Activated T-cell treated with anti-CD3 and anti-CD28 coated beads for 1 hour (primary cell): Measurements from ENCODE around the gene CCM2L.

Experiments
- DNase-seq: peaks from one replicate; pipeline ENCODE4 v3.0.0-alpha.2; 2020; ENCODE audit warnings: low read depth

Gene CCM2L

DNA sequence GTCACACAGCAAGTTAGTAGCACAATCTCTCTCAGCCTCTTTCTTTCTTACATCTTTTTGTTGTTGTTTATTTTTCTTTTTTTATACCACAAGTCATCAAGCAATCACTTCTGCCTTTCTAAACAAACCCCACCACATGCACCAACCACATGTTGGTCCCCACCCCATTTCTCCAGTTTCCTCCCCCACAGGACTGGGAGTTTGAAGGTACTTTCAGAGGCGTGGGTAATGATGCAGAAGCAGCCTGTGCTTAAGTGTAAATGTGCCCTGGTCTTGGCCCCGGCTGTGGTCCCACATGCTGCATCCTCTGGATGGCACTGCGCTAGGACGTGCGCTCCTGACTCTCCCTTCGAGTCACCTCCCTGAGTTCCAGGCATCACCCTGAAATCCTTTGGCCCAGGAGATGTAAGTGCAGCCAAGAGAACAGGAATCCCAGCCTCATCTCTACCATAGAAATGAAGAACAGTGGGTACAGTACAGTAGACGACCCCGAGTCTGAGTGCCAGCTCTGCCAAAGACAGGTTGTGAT lies 47.5 kb downstream of the CCM2L start:
- DNase-seq: no peak

DNA sequence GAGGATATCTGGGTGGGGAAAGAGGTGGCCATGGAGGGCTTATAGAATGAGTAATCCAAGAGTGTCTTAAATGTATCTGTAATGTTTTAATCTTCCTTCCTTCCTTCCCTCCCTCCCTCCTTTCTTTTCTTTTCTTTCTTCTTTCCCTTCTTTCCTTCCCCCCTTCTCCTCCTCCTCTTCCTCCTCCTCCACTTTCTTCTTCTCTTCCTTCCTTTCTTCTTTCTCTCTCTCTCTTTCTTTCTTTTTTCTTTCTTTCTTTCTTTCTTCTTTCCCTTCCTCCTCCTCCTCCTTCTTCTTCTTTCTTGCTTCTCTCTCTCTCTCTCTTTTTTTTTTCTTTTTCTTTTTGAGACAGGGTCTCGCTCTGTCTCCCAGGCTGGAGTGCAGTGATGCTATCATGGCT lies 49.0 kb downstream of the CCM2L start:
- no peak for DNase-seq

DNA sequence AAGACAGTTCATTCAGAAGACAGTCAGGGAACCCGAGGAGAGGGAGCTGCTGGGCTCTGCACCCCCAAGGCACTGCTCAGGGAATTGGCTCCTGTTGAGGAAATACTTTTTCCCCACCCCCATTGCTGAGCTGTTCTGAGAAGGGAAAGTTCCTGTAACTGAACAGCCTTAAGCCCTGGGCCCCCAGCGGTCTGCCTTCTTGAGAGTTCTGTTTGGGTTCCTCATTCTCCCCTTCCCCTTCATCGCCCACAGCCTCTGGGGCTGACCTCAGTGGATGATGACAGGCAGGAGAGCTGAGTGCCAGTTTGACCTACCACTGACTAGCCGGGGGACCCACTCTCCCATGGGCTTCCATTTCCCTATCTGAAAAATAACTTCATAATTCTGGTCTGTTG lies 52.5 kb downstream of the CCM2L start:
- DNase-seq: no peak

DNA sequence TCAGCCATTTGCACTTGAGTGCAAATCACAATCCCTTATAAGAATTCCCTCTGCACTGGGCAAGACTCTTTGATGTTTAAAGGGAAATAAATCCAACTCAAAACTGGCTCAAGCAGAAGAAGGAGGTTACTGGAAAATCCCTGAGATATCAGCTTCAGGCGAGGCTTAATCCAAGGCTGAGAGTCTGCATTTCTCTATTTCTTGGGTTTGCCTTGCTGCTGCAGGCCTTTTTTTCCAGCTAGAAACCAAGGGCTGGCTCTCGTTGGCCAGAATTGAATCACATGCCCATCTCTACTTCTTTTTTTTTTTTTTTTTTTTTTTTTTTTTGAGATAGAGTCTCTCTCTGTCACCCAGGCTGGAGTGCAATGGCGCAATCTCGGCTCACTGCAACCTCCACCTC lies 53.5 kb downstream of the CCM2L start:
- no peak for DNase-seq

DNA sequence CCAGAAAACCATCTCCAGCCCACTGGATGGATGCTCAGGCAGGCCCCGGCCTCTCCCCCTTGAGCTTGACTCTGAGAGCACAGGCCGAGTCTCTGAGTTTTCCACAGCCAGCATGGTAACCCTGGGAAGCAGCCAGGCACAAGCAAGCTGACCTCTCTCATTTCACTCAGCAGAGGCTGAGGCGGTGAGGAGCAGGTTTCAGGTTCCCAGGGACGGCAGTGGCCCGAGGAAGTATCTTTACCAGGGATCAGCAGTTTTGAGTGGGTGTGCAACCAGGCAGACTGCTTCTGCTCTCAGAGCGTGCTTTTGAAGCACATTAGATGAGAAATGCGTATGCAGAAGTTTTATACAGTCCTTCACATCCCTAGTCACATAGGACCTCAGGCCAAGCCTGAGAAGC lies 54.4 kb downstream of the CCM2L start:
- DNase-seq: no peak

DNA sequence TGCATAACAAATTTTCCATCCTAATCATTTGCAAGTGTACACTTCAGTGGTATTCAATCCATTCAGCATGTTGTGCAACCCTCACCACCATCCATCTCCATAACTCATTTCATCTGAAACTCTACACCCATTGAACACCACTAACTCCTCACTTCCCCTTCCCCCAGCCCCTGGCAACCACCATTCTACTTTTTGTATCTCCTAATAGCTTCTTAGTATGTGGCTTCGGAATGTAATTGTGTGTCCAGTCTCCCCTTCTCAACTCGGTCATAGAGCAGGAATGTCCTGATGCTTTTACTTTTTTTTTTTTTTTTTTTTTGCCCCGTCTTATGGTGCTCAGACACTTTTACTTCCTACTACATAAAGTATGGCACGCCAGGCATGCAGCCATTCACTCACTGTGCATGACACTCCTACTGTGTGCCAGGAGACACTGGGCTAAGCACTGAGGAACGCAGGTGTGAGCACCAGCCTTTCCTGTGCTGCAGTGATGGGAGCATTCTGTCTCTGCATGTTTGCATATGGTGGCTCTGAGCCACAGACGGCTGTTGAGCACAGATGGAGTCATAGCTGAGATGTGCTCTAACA lies 57.1 kb downstream of the CCM2L start:
- DNase-seq: no peak

DNA sequence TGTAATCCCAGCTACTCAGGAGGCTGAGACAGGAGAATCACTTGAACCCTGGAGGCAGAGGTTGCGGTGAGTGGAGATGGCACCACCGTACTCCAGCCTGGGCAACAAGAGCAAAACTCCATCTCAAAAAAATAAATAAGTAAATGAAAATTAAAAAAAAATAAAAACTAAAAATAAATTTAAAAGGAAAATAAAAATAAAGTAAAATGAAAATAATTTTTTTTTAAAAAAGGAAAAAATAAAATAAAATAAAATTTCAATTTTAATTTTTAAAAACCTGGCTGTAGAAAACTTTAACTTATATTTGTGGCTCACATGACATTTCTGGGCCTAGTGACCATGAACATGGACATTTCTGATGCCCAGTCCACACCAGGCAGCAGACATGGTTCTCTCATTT lies 57.9 kb downstream of the CCM2L start:
- no peak for DNase-seq

DNA sequence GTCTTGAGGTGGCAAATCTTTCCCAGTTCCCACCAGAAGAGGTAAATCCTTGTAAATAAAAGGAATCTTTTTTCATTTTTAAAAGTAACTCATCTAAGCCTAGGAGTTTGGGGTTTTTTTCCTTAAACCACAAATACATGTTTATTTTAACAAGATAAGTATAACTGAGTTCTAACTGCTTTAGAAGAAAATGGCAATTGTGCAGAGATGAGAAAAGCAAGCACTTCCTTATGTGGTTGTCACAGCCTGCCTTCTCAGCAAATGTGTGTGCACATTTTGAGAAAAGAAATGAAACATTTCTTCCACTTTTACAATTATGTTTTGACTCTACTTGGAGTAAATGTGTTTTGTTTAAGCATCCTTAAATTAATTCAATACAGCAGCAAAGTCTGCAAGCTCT lies 59.5 kb downstream of the CCM2L start:
- no peak for DNase-seq

DNA sequence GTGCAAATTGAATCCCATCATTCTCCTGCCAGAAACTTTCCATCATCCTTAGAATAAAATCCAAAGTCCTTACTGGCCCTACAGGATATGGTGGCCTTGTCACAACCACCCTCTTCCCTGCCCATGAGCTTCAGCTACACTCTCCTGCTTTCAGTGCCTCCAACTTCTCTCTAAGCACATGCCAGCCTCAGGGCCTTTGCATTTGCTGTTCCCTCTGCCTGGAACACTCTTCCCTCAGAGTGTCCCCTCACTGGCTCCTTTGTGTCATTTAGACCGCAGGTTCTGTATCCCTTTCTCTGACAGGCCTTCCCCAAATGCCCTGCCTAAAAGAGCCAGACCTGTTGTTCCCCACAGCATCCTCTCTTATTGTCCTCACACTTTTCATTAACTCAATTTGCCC lies 60.0 kb downstream of the CCM2L start:
- DNase-seq: no peak

DNA sequence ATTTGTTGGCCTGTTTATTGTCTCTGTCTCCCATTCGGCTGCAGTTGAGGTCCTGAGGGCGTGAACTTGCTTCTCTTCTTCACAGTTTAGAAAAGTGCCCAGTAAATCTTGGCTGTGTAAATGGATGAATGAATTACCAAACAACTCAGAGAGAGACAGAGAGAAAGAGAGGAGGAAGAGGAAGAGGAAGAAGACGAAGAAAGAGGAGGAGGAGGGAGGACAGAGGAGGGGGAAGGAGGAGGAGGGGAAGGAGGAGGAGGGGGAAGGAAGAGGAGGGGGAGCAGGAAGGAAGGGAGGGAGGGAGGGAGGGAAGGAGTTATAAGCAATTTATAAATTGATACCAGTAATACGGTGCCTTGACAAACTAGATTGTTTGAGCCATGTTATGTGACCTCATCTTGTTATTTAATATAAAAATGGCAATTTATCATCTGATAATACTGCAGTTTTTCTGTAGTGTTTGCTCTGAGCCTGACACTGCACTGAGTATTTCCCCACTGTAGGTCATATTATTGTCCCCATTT lies 60.5 kb downstream of the CCM2L start:
- DNase-seq: no peak

DNA sequence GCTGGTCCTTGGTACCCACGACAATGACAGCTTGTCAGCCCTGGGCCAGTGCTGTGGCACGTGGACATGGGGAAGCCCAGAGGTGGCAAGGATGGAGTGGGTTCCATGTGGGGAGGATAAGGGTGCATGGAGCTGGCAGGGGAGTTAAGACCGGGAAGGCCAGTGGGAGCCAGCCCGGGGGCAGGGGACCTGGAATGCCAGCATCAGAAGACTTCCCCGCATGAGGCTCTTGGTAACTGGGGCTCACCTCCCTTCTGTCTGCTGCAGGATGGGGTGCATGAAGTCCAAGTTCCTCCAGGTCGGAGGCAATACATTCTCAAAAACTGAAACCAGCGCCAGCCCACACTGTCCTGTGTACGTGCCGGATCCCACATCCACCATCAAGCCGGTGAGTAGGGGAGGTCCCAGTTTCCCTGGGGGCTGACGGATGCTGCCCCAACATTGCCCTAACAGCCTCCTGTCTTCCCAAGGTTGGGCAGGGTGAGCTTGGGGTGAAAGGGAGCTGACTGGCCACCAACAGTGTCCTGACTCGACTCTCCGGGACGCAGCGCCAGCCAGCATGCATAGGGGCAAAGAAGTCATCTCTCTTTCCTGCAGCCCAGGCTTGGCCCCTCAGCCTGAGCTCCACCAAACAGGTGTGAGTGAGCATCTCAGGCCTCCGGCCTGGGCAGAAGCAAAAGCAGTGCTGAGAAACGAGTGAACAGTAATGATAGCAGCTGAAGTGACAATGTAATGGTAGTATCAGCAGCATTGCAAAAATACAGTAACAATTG lies 61.3 kb downstream of the CCM2L start:
- DNase-seq: no peak

DNA sequence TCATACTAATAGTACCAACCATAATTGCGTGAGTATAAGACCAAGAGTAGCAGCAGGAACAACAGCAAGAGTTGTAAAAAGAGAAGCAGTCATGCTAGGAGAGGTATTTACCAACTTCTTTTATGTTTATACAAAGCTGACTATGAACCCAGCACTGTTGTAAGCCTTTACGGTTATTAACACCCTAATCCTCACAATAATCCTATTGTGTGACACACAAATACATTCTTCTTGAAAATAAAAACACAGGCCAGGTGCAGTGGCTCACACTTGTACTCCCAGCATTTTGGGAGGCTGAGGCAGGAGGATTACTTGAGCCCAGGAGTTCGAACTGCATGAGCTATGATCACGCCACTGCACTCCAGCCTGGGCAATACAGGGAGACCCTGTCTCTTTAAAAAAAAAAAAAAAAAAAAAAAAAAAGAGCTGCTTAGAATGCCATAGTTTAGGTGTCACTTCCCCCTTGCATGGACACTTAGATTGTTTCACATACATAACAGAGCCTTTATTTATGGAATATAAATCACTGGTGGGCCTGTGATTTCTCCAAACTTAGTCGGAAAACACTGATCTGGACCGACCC lies 62.0 kb downstream of the CCM2L start:
- DNase-seq: no peak

DNA sequence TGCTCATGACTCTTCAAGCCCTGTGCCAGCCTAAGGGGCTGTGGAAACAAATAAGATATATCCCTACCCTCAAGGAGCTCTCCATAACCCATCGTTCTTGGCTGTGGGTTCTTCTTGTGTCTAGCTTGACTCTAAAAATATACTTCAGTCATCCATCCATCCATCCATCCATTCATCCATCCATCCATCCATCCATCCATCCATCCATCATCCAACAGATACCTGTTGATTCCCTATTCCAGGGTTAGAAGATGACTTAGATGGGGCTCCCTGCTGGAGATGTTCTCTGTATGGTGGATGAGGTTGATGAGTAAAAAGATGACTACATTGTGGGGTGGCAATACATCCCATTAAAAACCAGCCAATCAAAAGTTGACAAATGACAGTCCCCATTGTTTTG lies 65.3 kb downstream of the CCM2L start:
- DNase-seq: no peak

DNA sequence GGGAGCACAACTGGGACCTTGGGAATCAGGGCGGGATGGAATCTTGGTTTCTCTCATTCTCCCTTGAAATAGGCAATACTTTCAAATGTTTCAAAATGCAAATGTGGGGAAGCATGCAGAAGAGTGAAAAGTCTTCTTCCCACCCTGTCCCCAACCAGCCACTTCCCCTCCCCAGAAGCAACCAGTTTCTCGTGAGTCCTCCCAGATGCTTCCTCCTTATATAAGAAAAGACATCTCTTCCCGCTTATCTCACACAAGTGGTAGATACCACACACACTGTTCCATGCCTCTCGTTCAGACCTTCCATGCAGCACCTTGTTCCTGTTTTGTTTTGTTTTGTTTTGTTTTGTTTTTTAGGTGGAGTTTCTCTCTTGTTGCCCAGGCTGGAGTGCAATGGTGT lies 67.0 kb downstream of the CCM2L start:
- no peak for DNase-seq

DNA sequence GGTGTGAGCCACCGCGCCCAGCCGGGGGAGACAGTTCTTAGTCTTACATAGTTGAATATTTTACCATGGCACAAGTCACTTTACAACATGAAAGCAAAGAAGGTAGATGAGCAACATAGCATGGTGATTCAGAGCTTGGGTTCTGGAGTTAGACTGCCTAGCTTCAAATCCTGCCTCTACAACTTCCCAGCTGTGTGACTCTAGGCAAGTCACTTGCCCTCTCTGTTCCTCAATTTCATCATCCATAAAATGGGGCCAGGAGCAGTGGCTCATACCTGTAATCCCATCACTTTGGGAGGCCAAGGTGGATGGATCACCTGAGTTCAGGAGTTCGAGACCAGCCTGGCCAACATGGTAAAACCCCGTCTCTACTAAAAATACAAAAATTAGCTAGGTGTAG lies 68.1 kb downstream of the CCM2L start:
- no peak for DNase-seq

DNA sequence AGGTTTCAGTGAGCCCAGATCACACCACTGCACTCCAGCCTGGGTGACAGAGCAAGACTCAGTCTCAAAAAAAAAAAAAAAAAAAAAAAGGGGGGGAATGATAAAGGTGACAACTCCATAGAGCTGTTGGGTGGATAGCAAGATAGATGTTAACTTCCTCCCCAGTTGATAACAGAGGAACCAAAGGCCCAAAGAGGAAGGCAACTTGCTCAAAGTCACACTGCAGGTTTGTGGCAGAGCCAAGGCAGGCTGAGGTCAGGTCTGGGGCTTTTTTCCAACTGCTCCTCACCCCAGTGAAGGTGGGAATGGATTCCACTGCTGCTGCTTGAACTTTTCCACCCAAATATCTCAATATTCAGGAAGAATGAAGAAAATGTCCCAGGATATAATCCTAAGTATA lies 68.6 kb downstream of the CCM2L start:
- DNase-seq: no peak

DNA sequence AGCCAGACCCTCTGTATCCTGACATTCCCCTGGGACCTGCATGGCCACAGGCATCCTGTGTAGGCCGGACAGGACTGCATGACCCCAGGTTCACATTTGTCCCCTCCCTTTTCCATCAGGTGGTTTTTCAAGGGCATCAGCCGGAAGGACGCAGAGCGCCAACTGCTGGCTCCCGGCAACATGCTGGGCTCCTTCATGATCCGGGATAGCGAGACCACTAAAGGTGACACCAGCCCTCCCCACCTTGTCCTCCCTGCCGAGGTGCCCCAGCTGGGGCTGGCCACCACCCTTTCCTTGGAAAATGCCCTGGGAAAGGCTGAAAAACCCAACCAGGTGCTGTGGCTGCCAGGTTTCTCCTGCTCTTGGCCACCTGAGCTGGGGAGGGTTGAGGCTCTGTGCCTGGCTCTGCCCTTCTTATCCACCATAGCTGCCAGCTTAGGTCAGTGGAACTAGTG lies 69.4 kb downstream of the CCM2L start:
- DNase-seq: no peak

DNA sequence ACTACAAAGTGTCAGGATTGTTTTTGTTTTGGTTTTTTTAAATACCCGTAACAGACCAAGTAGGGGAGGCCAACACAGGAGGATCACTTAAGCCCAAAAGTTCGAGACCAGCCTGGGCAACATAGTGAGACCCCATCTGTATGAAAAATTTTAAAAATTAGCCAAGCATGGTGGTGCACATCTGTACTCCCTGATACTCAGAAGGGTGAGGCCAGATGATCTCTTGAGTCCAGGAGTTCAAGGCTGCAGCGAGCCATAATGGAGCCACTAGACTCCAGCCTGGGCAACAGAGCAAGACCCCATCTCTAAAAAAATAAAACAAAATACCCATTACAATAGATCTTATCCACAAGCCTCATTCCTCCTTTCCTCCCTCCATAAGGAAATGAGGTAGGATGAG lies 70.5 kb downstream of the CCM2L start:
- no peak for DNase-seq
